MM.1S (cell line): ENCODE results near the gene RNF212B.
A peak's percentile ranks its signal among the peaks of the same experiment; 100 is the strongest.

ENCODE experiments used
- DNase-seq: peaks from one replicate; pipeline ENCODE4 v3.0.0-alpha.2; 2015
- H2AFZ ChIP-seq: fragments of 300-600 bp; sonication (generic); 2 replicates; pipeline ENCODE4 v1.6.0; 2016; ENCODE audit warnings: antibody characterized with exemption, low read length
- H3F3A ChIP-seq: fragments of 300-600 bp; sonication (generic); 2 replicates; pipeline ENCODE4 v1.6.1; 2016; ENCODE audit warnings: mild to moderate bottlenecking, antibody characterized with exemption, low read length, moderate library complexity, mixed read lengths; ENCODE audit not compliant: insufficient read depth
- H3K27ac ChIP-seq: fragments of 300-600 bp; sonication (generic); 2 replicates; pipeline ENCODE4 v1.5.1; 2016; ENCODE audit warnings: mild to moderate bottlenecking, low read length
- H3K27me3 ChIP-seq: fragments of 300-600 bp; sonication (generic); replicated peaks from 2 replicates; pipeline ENCODE4 v1.6.0; 2016; ENCODE audit warnings: low read length; ENCODE audit not compliant: insufficient read depth
- H3K36me3 ChIP-seq: fragments of 300-600 bp; sonication (generic); replicated peaks from 2 replicates; pipeline ENCODE4 v1.6.1; 2016; ENCODE audit warnings: mild to moderate bottlenecking, low read length, mixed read lengths; ENCODE audit not compliant: insufficient read depth
- H3K4me1 ChIP-seq: fragments of 300-600 bp; sonication (generic); 2 replicates; pipeline ENCODE4 v1.6.1; 2016; ENCODE audit warnings: low read length, mixed read lengths
- H3K4me2 ChIP-seq: fragments of 300-600 bp; sonication (generic); 2 replicates; pipeline ENCODE4 v1.6.0; 2016; ENCODE audit warnings: low read depth, low read length
- H3K4me3 ChIP-seq: fragments of 300-600 bp; sonication (generic); 2 replicates; pipeline ENCODE4 v1.5.1; 2016; ENCODE audit warnings: low read length, mixed read lengths
- H3K79me2 ChIP-seq: fragments of 300-600 bp; sonication (generic); 2 replicates; pipeline ENCODE4 v1.6.1; 2016; ENCODE audit warnings: mixed run types, low read length, mixed read lengths
- H3K9ac ChIP-seq: fragments of 300-600 bp; sonication (generic); 2 replicates; pipeline ENCODE4 v1.6.1; 2016; ENCODE audit warnings: low read length, mixed read lengths
- H3K9me2 ChIP-seq: fragments of 300-600 bp; sonication (generic); replicated peaks from 2 replicates; pipeline ENCODE4 v1.6.1; 2016; ENCODE audit warnings: mild to moderate bottlenecking, low read length, mixed read lengths; ENCODE audit not compliant: insufficient read depth
- H3K9me3 ChIP-seq: fragments of 300-600 bp; sonication (generic); replicated peaks from 2 replicates; pipeline ENCODE4 v1.6.1; 2016; ENCODE audit warnings: mild to moderate bottlenecking, low read length, mixed read lengths; ENCODE audit not compliant: insufficient read depth
- H4K20me1 ChIP-seq: fragments of 300-600 bp; sonication (generic); 2 replicates; pipeline ENCODE4 v1.6.1; 2016; ENCODE audit warnings: mild to moderate bottlenecking, low read length, moderate library complexity, mixed read lengths; ENCODE audit not compliant: insufficient read depth
- CTCF ChIP-seq: fragments of 300-600 bp; sonication (generic); IDR thresholded peaks from 2 replicates; pipeline ENCODE4 v1.5.1; 2016; ENCODE audit warnings: antibody characterized with exemption, low read length, mixed read lengths
- EZH2 ChIP-seq: fragments of 300-600 bp; sonication (generic); optimal IDR thresholded peaks from 2 replicates; pipeline ENCODE3; 2017; ENCODE audit warnings: low read depth, mild to moderate bottlenecking, antibody characterized with exemption, low read length, mixed read lengths
- EZH2phosphoT487 ChIP-seq: fragments of 300-600 bp; sonication (generic); IDR thresholded peaks from 2 replicates; pipeline ENCODE4 v1.6.1; 2018; ENCODE audit warnings: antibody characterized with exemption, low read length

RNF212B gene

GRCh38 chr14:23286020-23286901, 48.5 kb downstream of the RNF212B start, which contains the start of gene HOMEZ:
HOMEZ (minus strand) TSS chr14:23286132; CDS start chr14:23285952, 180 bp downstream.
- no peaks in the 10 kb centered on the region; the same call in 1 of the 2 replicates for H3K4me1 ChIP-seq
- peak within 1 kb of the TSS; percentile 76 for H3K4me2 ChIP-seq
- no peaks in the 10 kb centered on the region for H3K27me3 ChIP-seq
- DNase-seq = peak; percentile 91
- TF ChIP-seq EZH2phosphoT487 (no peak), EZH2 (no peak)
- peaks cover 6% of the 10 kb centered on the region for H3F3A ChIP-seq
- no peaks in the 10 kb centered on the region for H3K9me2 ChIP-seq
- peaks cover 19% of the 10 kb centered on the region for H3K79me2 ChIP-seq
- H2AFZ ChIP-seq = peak within 1 kb of the TSS; percentile 65
- no peaks in the 10 kb centered on the region for H3K36me3 ChIP-seq
- H3K27ac ChIP-seq = peak within 1 kb of the TSS; percentile 59; the same call in 1 of the 2 replicates
- peak within 1 kb of the TSS; percentile 86 for H3K4me3 ChIP-seq
- H3K9ac ChIP-seq = peak within 1 kb of the TSS; percentile 72
- H3K9me3 ChIP-seq = no peaks in the 10 kb centered on the region
- H4K20me1 ChIP-seq = no peaks in the 10 kb centered on the region

GRCh38 chr14:23286902-23287479, 49.3 kb downstream of the RNF212B start:
- Histone ChIP-seq H3K79me2 (peaks cover 19% of the 10 kb centered on the region), H3F3A (peaks cover 6% of the 10 kb centered on the region), H3K27ac (peak overlapping the region; percentile 59; the same call in 1 of the 2 replicates), H4K20me1 (no peaks in the 10 kb centered on the region), H3K4me2 (peak overlapping the region; percentile 76), H3K9me2 (no peaks in the 10 kb centered on the region), H3K4me1 (no peaks in the 10 kb centered on the region; the same call in 1 of the 2 replicates), H3K27me3 (no peaks in the 10 kb centered on the region), H3K4me3 (peak overlapping the region; percentile 86), H3K9ac (peak overlapping the region; percentile 67; the same call in 1 of the 2 replicates), H3K36me3 (no peaks in the 10 kb centered on the region), H3K9me3 (no peaks in the 10 kb centered on the region), H2AFZ (peak overlapping the region; percentile 65; the same call in 1 of the 2 replicates)
- no peak for DNase-seq
- no peak for TF ChIP-seq EZH2
- TF ChIP-seq EZH2phosphoT487 = no peak
- TF ChIP-seq CTCF = no peak

GRCh38 chr14:23294734-23295561, 57.2 kb downstream of the RNF212B start:
- Histone ChIP-seq H3K36me3 (no peaks in the 10 kb centered on the region), H3K27me3 (no peaks in the 10 kb centered on the region), H3K27ac (no peak overlapping the region), H3K4me2 (no peak overlapping the region), H3K79me2 (no peaks in the 10 kb centered on the region; the same call in 1 of the 2 replicates), H3K9me3 (no peaks in the 10 kb centered on the region), H2AFZ (no peak overlapping the region), H4K20me1 (no peaks in the 10 kb centered on the region), H3K4me1 (no peaks in the 10 kb centered on the region), H3K9ac (no peak overlapping the region), H3K9me2 (no peaks in the 10 kb centered on the region), H3K4me3 (no peak overlapping the region), H3F3A (no peaks in the 10 kb centered on the region)
- peak; percentile 57 for TF ChIP-seq CTCF
- no peak for TF ChIP-seq EZH2phosphoT487
- peak; percentile 24 for DNase-seq
